ENCODE measurements around the gene SCN1A. TPM values are rescaled to one million over a fixed set of nuclear protein-coding genes. Genes with fewer than 3 reads are reported as not detected.
"Not testable (repeated sequence)": the region's sequence is repeated elsewhere in the genome, so short reads cannot be mapped to it uniquely, and the experiment has no call there.

SCN1A gene
- not detected in 2 replicates for total RNA-seq

DNA sequence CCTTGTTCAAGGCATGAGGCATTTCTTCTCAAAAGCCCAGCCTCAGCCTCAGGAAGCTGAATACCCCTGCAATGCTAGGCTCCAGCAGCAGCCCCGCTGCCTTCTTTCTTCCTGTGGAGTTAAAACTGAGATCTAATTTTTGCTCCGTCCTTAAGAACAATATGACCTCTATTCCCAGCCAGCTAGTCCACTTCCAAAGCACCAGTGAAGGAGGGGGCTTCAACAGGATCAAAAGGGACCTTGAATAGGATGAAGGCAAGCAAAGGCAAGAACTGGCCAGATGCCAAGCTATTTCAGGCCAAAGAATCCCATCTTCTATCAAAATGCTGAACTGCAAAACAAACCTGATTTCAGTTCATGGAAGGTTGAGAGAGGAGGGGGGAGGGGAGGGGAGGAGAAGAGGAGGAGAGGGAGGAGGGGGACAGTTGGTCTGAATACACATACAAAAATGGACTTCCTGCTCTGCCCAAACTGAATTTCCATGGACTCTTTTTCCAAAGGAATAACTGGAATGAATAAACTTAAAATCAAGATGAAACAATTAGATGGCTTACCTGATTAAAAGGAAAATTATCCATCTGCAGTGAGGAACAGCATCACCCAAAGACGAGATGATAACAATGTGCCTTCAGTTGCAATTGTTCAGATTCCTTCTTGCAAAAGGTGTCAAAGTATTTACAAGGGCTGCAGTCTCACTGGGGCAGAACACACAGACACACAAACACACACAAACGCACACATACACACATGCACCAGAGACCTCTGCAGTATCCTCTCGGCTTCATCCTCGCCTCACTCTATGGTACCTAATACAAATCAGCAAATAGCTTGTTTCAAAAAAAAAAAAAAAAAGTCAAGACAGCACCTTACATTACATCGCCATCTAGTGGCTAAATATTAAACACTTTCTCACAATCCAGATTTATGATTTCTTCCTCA is at the start of gene SCN1A:
SCN1A (minus strand) TSS at position 804 of the 939 bp plus-strand sequence. CDS start 54,399 bp downstream, outside the sequence.
- peak; percentile 56 to 66 for DNase-seq (ENCODE audit: low read depth in 2 of 2)

DNA sequence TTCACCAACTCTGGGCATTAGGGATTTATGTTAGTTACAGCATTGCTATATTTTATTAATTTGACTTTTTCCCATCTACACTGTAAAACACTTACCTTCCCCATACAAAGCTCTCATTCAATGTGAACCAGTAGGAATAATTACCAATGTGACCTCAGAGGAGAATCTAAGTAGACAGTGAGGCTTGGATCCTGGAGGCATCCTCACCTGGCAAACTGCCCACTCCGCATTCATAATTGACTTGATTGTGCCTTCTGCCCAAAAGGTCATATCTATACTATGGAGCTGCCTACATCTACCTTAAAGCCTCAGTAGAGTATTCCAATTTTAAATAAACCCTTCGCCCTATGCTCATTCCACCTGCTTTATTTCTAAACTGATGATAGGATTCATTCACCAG is 45.4 kb upstream of the SCN1A start:
- no peak for DNase-seq (ENCODE audit: low read depth in 2 of 2)

DNA sequence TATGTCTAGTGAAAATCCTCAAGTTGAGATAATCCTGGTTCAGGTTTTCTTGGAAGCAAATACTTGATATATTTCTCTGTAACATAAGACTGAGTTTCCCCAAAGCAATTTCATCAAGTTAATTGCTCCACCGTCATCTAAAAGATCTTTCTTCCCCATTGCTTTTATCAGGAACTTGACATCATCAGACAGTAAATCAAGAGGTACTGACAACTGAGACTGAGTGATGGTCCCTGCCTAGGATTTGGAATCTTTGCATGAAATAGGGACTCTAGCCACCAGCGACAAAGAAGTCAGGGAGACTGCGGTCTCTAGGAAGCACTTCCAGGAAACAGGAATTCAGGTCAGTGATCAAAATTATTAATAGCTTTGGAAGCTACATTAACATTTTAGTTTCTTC is 43.4 kb upstream of the SCN1A start:
- DNase-seq (ENCODE audit: low read depth in 2 of 2) = no peak

DNA sequence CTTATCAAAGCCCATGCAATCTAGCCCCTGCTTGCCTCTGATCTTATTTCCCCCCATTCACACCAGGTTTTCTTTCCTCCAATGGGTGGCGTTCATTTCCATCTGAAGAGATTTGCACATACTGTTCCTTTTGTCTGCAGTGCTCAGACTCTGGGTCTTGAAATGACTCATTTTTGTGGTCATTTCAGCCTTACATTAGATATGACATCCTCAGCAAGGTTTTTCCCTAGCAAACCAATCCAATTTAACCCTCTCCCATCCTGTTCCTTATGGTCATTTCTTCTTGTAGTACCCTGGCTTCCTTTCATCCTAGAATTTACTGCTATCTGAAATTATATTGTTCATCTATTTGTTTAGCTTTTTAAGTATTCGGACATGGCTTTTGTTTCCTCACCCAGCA is 42.5 kb upstream of the SCN1A start:
- no peak for DNase-seq (ENCODE audit: low read depth in 2 of 2)

DNA sequence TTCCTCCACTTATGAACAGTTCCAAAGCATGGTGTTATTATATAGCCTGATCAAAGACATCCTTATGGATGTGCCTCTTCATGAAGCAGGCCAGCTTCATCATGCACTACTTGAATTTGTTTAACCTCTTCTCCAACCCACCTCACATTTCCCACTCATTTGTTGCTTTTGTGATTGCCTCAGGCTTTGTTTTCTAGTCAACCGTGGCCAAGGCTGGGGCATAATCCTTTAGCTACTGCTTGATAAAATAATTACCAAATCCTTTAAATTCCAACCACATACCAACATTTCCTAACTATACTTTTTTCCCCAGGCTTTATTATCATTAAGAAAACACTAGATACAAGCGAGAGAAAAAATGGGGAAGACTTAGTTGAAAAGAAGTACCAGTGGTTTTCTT is 39.6 kb upstream of the SCN1A start:
- no peak for DNase-seq (ENCODE audit: low read depth in 2 of 2)

DNA sequence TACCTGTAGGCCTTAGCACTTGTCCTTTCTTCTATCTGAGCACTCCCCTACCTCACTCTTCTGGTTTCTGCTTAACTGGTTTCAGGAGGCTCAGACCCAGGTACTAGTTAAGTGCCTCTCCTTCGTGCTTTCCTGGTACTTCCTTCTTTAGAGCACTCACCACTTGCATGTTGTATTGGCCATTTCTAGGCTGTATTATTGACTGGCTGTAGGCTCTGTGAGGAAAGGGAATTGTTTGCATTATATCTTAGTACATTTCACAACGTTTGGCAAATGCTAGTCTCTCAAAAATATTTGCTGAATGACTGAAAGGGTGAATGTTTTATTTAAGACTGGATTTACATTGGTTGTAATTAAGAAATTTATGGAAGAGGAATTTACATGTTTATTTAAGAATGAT is 36.0 kb upstream of the SCN1A start:
- no peak for DNase-seq (ENCODE audit: low read depth in 2 of 2)

DNA sequence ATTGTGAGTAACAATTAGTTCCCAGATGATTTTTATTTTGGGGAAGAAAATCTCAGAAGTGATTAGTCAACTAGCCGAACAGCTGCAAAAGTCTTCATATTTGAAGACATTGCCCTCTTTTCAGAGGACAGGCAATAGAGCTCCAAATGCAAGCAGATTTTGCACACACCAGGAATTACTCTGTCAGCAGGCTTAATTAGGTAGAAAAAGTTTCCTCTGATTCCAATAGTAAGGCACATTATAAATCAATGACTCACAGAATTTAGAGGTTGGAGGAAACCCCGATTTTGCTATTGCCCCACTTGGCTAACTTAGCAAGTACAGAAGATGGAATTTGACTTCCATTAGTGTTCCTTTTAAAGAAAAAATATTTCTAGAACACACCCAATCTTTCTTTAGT is 30.7 kb upstream of the SCN1A start:
- no peak for DNase-seq (ENCODE audit: low read depth in 2 of 2)

DNA sequence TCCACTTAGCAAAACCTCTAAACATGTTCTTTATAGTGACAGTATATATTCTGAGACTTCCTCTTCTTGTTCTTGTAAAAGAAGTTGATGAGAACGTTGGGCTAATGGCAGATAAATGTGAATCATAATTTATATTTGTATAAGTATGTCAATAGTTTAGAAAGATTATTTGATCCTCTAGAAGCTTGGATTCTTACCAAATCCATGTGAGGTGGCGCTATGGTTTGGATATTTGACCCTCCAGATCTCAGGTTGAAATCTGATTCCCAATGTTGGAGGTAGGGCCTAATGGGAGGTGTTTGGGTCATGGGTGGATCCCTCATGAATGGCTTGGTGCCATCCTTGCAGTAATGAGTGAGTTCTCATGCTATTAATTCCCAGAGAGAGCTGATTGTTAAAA is 29.8 kb upstream of the SCN1A start:
- no peak for DNase-seq (ENCODE audit: low read depth in 2 of 2)

DNA sequence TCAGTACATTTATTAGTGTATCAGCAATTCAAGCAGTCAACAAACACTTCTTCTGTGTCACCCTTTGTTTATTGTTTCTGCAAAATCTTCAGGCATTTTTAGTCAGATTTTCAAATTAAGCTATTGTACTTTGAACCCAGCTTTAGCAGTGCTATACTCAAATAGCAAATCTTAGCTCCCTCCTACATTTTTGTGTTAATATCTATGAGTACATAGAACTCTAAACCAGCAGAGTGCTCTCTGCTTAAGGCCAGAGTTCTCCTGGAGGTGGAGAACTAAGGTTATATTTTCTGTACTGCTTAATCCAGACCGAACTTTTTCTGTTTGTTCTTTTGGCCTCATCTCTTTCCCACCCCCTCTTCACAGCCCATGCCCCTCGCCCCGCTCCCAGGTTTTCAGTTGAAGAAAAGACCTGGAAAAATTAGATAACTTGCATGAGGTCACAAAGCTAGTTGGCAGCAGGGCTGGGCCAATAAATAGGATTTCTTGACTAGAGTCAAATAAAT is 29.2 kb upstream of the SCN1A start:
- no peak for DNase-seq (ENCODE audit: low read depth in 2 of 2)

DNA sequence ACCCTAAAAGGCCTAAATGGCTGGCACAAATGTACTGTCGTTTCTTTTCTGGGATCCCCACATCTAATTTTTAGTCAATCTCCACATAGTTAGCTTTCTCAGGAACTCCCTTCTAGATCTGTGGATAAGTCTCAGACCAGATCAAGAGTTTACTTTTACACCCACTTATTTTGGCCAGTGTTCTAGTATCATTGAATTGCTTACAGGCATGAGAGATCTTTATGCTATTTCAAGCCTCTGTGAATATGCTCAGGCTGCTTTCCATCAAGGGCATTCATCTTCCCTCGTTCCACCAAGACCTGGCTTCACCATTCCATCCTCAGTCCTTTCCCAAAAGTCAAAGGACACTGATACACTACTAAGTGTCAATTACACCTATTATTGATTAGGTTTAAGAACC is 27.8 kb upstream of the SCN1A start:
- DNase-seq (ENCODE audit: low read depth in 2 of 2) = no peak

DNA sequence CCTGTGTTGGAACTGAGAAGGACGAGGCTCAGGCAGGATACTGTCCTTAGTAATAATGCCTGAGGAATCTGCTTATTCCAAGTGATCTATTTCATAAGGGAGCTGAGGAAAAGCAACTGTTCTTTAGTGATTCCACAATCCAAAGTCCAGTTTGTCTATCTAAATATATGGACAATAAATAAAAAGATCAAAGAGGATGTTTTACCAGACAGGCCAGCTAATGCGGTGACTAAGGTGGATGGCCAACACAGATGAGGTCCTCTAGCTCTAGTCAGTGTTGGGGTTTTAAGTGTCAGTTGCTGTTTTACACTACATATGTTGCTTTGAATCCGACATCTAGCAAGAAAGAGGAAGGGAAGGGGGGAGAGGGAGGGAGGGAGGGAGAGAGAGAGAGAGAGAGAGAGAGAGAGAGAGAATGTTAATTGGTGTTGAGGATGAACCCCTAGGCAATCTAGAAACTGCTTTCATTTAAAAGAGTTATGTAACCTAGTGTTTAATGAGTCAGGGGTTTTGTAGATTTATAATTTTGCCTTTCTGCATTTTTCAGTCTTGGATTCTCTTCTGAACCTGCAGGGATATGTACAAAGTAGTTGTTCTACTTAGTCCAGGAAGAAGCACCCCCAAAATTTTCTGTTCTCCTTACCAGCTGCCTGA is 27.0 kb upstream of the SCN1A start:
- DNase-seq (ENCODE audit: low read depth in 2 of 2) = no peak

DNA sequence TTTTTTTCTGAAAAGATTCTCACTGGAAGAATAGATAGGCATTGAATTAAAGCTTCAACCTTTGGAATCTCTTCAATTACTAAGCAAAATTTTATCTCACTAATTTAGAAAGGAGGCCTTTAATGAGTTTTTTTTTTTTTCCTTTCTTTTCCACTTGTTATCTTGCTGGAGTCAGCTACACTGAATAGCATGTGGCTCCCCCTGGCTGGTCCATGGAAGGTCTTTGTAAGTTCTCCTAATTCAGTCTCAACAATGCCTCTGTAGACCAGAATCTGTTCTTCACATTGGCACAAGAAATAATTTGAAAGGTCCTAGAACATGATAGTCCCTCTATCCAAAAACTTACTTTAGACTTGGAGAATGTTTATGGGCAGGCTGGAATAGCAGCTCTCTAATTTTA is 24.2 kb upstream of the SCN1A start:
- no peak for DNase-seq (ENCODE audit: low read depth in 2 of 2)

DNA sequence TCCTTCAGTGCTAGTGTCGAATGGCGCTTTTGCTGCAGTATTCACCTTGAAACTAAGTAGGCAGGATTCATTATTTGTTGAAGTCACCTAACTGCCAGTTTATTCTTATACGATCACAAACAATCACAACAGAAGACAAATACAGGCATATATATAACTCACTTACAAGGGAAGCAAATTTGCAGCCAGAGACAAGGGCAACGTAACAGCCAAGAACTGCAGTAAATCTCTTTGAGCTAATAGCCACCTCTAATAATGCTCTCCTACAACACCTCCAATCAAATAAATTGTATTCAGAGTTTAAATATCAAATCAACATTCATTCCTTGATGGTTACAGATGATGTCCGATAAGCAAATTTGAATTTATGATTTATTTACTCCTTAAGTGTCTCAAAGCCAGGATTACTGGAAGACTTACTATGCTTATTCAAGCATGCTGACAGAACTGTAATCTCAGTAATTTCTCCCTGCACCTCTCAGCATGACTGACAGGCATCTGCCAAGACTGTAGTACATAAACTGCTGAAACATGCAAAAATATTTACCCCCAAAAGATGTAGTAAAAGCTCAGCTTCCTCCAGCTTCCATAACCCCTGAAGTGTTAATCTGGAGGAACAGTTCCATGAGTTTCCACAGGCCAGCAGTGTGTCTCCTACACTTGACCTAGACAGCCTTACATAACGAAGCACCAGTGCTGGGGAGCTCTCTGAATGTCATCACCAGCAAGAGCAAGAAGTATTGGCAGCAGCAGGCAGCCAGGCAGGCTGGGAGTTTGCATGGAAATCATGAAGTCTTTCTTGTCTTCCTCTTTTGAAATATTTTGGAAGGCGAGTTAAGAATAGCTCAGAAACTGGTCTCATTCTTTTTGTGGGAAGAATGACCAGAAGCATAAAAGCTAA is 20.9 kb upstream of the SCN1A start:
- DNase-seq (ENCODE audit: low read depth in 2 of 2) = no peak

DNA sequence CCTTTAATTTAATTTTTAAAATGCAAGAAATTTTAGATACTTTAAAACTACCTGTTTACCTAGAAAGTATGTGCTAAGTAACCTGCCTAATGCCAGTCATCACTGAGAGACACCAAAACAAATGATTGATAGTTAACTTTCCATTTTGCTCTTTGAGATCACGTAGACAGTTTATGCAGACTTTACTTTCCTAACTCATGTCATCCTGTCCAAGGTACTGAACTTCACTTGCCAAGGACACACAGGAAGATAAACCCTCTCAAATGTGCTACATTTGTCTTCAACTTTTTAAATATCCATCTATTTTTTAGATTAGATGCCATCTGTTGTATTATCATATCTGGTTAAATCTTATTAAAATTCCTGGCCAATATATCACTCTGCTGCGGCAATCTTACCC is 20.1 kb upstream of the SCN1A start:
- DNase-seq (ENCODE audit: low read depth in 2 of 2) = no peak

DNA sequence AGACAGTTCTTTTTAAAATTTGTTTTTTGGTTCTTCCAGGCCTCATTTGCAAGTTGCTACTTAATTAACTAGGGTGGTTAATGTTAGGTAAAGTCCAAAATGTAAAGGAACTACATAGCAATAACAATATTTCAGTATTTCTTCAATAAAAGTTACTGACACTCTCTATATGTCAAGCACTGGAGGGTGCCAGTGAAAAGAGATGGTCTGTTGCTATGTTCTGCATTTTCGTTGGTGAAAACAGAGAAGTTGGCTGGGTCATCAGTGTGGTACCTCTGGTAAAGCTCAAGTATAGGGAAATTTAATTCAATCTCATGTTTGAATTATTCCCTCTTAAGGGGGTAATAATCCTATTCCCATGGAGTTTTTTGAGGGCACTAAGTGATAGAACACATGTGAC is 16.3 kb upstream of the SCN1A start:
- no peak for DNase-seq (ENCODE audit: low read depth in 2 of 2)

DNA sequence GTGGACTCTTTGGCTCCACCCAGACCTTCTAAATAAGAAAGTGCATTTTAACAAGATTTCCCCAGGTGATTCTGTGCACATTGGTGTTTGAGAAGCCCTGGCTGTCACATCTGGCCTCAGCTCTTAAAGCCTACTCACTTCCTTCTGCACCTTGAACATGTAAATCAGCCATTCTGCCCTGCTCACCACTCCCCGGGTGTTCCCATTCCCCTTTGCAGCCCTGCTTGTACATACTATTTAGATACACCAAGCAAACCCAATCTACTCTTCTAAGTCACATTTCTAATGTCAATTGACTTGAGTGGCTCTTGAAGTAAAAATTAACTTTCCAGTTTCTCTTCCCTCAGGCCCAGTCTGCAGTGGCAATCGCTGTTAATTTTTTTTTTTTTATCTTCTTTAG is 13.1 kb upstream of the SCN1A start:
- DNase-seq (ENCODE audit: low read depth in 2 of 2) = no peak

DNA sequence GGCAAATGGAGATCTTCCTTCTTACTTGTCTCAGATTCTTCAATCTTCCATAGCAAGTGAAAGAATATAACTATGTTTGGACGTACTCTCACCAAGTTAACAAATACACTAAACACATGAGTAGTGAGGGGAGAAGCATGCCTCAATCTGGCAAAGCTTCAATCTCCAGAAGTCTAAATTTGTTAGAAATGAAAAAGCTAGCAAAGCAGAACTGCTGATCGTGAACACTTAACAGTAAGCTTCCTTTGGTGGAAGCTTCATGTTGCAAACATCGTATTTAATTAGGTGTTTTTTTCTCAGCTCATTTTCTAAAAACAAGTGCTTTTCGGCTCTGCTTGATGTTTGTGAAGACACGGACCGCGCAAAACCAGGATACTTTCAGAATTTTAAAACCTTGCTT is 12.7 kb upstream of the SCN1A start:
- no peak for DNase-seq (ENCODE audit: low read depth in 2 of 2)

DNA sequence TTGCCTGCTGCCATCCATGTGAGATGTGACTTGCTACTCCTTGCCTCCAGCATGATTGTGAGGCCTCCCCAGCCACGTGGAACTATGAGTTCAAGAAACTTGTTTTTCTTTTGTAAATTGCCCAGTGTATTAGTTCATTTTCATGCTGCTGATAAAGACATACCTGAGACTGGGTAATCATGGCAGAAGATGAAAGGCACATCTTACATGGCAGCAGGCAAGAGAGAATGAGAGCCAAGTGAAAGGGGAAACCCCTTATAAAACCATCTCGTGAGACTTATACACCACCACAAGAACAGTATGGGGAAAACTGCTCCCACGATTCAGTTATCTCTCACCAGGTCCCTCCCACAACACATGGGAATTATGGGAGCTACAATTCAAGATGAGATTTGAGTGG is 11.7 kb upstream of the SCN1A start:
- not testable (repeated sequence) for DNase-seq (ENCODE audit: low read depth in 2 of 2)

DNA sequence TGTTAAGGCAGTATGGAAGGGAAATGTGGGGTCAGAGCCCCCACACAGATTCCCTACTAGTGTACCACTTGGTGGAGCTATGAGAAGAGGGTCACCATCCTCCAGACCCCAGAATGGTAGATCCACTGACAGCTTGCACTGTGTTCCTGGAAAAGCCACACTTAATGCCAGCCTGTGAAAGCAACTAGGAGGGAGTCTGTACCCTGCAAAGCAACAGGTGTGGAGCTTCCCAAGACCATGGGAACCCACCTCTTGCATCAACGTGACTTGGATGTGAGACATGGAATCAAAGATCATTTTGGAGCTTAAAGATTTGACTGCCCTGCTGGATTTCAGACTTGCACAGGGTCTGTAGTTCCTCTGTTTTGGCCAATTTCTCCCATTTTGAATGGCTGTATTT is 10.8 kb upstream of the SCN1A start:
- DNase-seq (ENCODE audit: low read depth in 2 of 2) = no peak

DNA sequence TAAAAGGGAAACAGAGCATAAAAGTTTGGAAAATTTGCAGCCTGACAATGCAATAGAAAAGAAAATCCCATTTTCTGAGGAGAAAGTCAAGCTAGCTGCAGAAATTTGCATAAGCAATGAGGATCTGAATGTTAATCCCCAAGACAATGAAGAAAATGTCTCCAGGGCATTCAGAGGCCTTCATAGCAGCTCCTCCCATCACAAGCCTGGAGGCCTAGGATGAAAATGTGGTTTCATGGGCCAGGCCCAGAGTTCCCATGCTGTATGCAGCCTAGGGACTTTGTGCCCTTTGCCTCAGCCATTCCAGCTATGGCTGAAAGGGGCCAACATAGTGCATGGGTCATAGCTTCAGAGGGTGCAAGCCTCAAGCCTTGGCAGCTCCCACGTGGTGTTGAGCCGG is 10.3 kb upstream of the SCN1A start:
- DNase-seq (ENCODE audit: low read depth in 2 of 2) = no peak

DNA sequence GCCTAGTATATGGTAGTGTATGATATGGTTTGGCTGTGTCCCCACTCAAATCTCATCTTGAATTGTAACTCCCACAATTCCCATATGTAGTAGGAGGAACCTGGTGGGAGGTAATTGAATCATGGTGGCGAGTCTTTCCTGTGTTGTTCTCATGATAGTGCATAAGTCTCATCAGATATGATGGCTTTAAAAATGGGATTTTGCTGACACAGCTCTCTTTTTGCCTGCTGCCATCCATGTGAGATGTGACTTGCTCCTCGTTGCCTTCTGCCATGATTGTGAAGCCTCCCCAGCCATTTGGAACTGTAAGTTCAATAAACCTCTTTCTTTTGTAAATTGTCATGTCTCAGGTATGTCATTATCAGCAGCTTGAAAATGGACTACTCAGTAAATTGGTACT is 9.5 kb upstream of the SCN1A start:
- DNase-seq (ENCODE audit: low read depth in 2 of 2) = no peak

DNA sequence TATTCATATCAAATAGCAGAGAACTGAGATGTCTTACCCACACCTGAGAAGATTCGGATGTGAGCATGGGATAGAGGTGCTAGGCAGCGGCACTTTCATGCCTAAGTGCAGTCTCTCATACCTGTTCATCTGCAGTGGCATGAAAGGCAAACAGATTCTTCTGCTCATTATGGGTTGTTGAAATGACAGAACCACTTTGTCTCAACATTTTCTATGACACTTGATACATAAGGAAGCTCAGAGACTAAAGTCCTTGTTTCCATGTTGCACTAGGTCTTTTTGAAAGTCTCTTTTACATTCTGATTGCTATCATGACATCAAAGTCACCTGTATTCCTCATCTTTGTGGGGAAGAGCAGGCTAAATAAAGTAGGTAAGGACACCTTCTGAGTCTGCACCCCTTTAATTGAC is 8.0 kb upstream of the SCN1A start:
- DNase-seq (ENCODE audit: low read depth in 2 of 2) = no peak

Data from lung microvascular endothelial cell (primary cell).